Astrocyte (in vitro differentiated cells and primary cell): ENCODE results near the gene CELF4. TPM values are rescaled to one million over a fixed set of nuclear protein-coding genes. Genes with fewer than 3 reads are reported as not detected.

Source experiments
- DNase-seq: peaks from one replicate; pipeline ENCODE4 v3.0.0-alpha.2; 2010; ENCODE audit warnings: low read depth
- FAIRE-seq: peaks from 2 replicates; lab custom pipeline; 2011; peaks lifted over from hg19 to GRCh38; lab: Jason Lieb, UNC
- H2AFZ ChIP-seq: 2 replicates; pipeline ENCODE4 v1.6.0; 2012; ENCODE audit warnings: low read depth, low read length, inconsistent platforms
- H3K27ac ChIP-seq: 2 replicates; pipeline ENCODE4 v1.5.1; 2011; ENCODE audit warnings: low read depth, low read length, inconsistent platforms
- H3K27me3 ChIP-seq: 2 replicates; pipeline ENCODE4 v1.6.0; 2011; ENCODE audit warnings: low read length, inconsistent platforms; ENCODE audit not compliant: insufficient read depth
- H3K36me3 ChIP-seq: 2 replicates; pipeline ENCODE4 v1.5.1; 2011; ENCODE audit warnings: low read length, inconsistent platforms; ENCODE audit not compliant: insufficient read depth
- H3K4me1 ChIP-seq: 2 replicates; pipeline ENCODE4 v1.5.1; 2011; ENCODE audit warnings: low read length, inconsistent platforms; ENCODE audit not compliant: insufficient read depth
- H3K4me2 ChIP-seq: 2 replicates; pipeline ENCODE4 v1.6.0; 2012; ENCODE audit warnings: low read length, inconsistent platforms
- H3K4me3 ChIP-seq: 2 replicates; pipeline ENCODE4 v1.5.1; 2011; ENCODE audit warnings: low read depth, mild to moderate bottlenecking, low read length, inconsistent platforms; ENCODE audit not compliant: insufficient read depth
- H3K79me2 ChIP-seq: 2 replicates; pipeline ENCODE4 v1.6.0; 2012; ENCODE audit warnings: mild to moderate bottlenecking, low read length, inconsistent platforms; ENCODE audit not compliant: insufficient read depth
- H3K9ac ChIP-seq: 2 replicates; pipeline ENCODE4 v1.6.0; 2012; ENCODE audit warnings: mild to moderate bottlenecking, low read length, inconsistent platforms
- H3K9me3 ChIP-seq: 2 replicates; pipeline ENCODE4 v1.5.1; 2012; ENCODE audit warnings: low read depth, mild to moderate bottlenecking, low read length, inconsistent platforms; ENCODE audit not compliant: insufficient read depth
- H4K20me1 ChIP-seq: 2 replicates; pipeline ENCODE4 v1.6.0; 2012; ENCODE audit warnings: low read length, inconsistent platforms; ENCODE audit not compliant: insufficient read depth
- H3K27ac Mint-ChIP-seq: one replicate; pipeline ENCODE4 v1.8.0; 2021; ENCODE audit warnings: mild to moderate bottlenecking, mixed read lengths; ENCODE audit not compliant: unreplicated experiment
- H3K27me3 Mint-ChIP-seq: one replicate; pipeline ENCODE4 v1.8.0; 2021; ENCODE audit warnings: low read depth, mixed read lengths; ENCODE audit not compliant: unreplicated experiment
- H3K36me3 Mint-ChIP-seq: one replicate; pipeline ENCODE4 v1.8.0; 2021; ENCODE audit warnings: low read depth, mixed read lengths; ENCODE audit not compliant: unreplicated experiment
- H3K4me1 Mint-ChIP-seq: one replicate; pipeline ENCODE4 v1.8.0; 2021; ENCODE audit warnings: low read depth, mixed read lengths; ENCODE audit not compliant: unreplicated experiment
- H3K4me3 Mint-ChIP-seq: one replicate; pipeline ENCODE4 v1.8.0; 2021; ENCODE audit warnings: mild to moderate bottlenecking, moderate library complexity, mixed read lengths; ENCODE audit not compliant: unreplicated experiment
- H3K9me3 Mint-ChIP-seq: one replicate; pipeline ENCODE4 v1.8.0; 2021; ENCODE audit warnings: mild to moderate bottlenecking, mixed read lengths; ENCODE audit not compliant: unreplicated experiment
- EZH2 ChIP-seq: IDR thresholded peaks from 2 replicates; pipeline ENCODE4 v1.6.1; 2012; ENCODE audit warnings: mild to moderate bottlenecking, low read length, inconsistent platforms; ENCODE audit not compliant: insufficient read depth
- total RNA-seq: library from RNA; stranded (reverse); gene quantifications from 2 replicates; pipeline ENCODE4 v1.2.1, GENCODE V29; 2021
- TF ChIP-seq, protein P1 (sequence below): IDR thresholded peaks from 2 replicates; pipeline ENCODE4 v1.5.1; 2011; ENCODE audit warnings: low read depth, mild to moderate bottlenecking, inconsistent platforms, low read length, moderate library complexity; ENCODE audit not compliant: insufficient read depth

The CELF4 gene
- total RNA-seq, 1 donor from 2014 or later = 0.16 TPM

DNA sequence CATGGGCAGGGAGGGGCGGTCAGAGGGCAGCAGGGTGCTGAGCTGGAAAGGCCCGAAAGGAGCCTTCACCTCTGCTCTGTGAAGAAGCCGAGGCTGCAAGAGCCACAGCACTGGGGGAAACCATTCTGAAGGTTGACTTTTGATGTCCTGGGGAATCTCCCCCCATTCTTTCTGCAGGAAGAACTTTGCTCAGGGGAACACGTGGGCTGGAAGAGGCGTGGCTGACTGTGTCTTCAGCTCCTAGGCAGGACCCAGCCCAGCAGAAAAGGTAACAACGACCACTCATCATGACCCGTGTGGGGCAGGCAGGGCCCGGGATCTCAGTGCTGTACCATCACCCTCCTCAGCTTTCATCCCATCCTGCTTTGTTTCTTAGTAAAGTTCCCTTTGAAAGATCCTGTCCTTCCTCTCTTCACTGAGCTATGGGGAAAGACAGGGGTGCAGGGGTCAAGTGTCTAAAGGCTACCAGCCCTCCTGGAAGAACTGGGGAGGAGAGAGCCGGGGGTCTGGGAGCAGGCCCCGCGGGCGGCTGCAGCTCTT is 312.7 kb downstream of the CELF4 start:
- no peak overlapping the region for H3K27ac ChIP-seq
- no peaks in the 10 kb centered on the region for H3K79me2 ChIP-seq
- peaks cover 17% of the 10 kb centered on the region for H3K27me3 ChIP-seq
- Mint-ChIP-seq H3K4me3 (peak overlapping the region; percentile 65), H3K9me3 (peaks cover 3% of the 10 kb centered on the region), H3K27me3 (peaks cover 70% of the 10 kb centered on the region), H3K36me3 (no peaks in the 10 kb centered on the region), H3K27ac (no peak overlapping the region), H3K4me1 (no peaks in the 10 kb centered on the region)
- peaks cover 3% of the 10 kb centered on the region for H3K4me1 ChIP-seq
- DNase-seq (no peak), FAIRE-seq (no peak)
- H3K4me2 ChIP-seq = peak overlapping the region; percentile 79
- H3K9ac ChIP-seq = no peak overlapping the region
- H4K20me1 ChIP-seq = no peaks in the 10 kb centered on the region
- H3K4me3 ChIP-seq = no peak overlapping the region
- no peak overlapping the region for H2AFZ ChIP-seq
- no peak for TF ChIP-seq EZH2
- TF ChIP-seq, protein P1, sequence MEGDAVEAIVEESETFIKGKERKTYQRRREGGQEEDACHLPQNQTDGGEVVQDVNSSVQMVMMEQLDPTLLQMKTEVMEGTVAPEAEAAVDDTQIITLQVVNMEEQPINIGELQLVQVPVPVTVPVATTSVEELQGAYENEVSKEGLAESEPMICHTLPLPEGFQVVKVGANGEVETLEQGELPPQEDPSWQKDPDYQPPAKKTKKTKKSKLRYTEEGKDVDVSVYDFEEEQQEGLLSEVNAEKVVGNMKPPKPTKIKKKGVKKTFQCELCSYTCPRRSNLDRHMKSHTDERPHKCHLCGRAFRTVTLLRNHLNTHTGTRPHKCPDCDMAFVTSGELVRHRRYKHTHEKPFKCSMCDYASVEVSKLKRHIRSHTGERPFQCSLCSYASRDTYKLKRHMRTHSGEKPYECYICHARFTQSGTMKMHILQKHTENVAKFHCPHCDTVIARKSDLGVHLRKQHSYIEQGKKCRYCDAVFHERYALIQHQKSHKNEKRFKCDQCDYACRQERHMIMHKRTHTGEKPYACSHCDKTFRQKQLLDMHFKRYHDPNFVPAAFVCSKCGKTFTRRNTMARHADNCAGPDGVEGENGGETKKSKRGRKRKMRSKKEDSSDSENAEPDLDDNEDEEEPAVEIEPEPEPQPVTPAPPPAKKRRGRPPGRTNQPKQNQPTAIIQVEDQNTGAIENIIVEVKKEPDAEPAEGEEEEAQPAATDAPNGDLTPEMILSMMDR = no peak
- no peaks in the 10 kb centered on the region for H3K9me3 ChIP-seq
- H3K36me3 ChIP-seq = no peaks in the 10 kb centered on the region

DNA sequence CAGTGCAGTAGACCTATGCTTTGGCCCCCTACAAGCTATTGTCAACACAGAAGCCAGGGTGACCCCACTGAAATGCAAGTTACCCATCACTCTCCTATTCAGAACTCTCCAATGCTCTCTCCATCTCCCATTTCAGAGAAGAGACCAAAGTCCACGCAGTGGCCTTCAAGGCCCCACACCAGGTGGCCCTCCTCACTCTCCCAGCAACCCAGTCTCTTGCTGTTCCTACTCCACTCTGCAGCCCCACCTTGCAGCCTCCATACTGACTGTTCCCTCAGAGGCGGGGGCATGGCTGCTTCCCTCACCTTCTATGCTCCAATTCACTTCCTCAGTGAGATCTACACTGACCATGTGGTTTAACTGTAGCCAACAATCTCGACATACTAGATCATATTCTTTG is 313.3 kb downstream of the CELF4 start:
- Mint-ChIP-seq H3K4me1 (no peaks in the 10 kb centered on the region), H3K27me3 (peaks cover 64% of the 10 kb centered on the region), H3K4me3 (peak overlapping the region; percentile 65), H3K27ac (no peak overlapping the region), H3K36me3 (no peaks in the 10 kb centered on the region), H3K9me3 (peaks cover 3% of the 10 kb centered on the region)
- Histone ChIP-seq H3K27ac (no peak overlapping the region), H4K20me1 (no peaks in the 10 kb centered on the region), H3K79me2 (no peaks in the 10 kb centered on the region), H3K9ac (no peak overlapping the region), H3K4me3 (no peak overlapping the region), H3K36me3 (no peaks in the 10 kb centered on the region), H3K27me3 (peaks cover 17% of the 10 kb centered on the region), H3K9me3 (no peaks in the 10 kb centered on the region), H3K4me1 (peaks cover 3% of the 10 kb centered on the region), H3K4me2 (no peak overlapping the region), H2AFZ (no peak overlapping the region)
- TF ChIP-seq, protein P1 = no peak
- TF ChIP-seq EZH2 = no peak
- DNase-seq (no peak), FAIRE-seq (no peak)

DNA sequence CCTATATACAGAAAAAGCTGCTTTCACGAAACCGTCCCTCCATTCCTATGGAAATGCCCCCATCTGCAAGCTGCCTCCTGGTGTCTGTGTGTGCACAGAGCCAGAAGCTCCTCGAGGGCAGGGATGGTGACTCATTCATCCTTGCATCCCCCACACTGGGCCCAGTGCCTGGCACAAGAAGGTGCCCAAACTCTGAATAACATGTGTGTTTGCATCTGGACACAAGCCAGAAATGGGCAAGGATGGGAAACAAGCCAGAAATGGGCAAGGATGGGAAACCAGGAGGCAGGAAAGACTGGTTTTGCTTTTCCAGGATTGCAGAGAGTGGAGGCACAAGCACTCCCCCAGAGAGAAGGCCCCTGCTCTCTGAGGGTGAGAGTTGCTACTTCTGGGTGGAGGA is 313.9 kb downstream of the CELF4 start:
- Mint-ChIP-seq H3K36me3 (no peaks in the 10 kb centered on the region), H3K4me3 (no peak overlapping the region), H3K4me1 (no peaks in the 10 kb centered on the region), H3K9me3 (peaks cover 3% of the 10 kb centered on the region), H3K27me3 (peaks cover 57% of the 10 kb centered on the region), H3K27ac (no peak overlapping the region)
- H3K36me3 ChIP-seq = no peaks in the 10 kb centered on the region
- no peak overlapping the region for H3K4me2 ChIP-seq
- FAIRE-seq (no peak), DNase-seq (no peak)
- H3K9me3 ChIP-seq = no peaks in the 10 kb centered on the region
- H3K79me2 ChIP-seq = no peaks in the 10 kb centered on the region
- H3K27ac ChIP-seq = no peak overlapping the region
- peaks cover 3% of the 10 kb centered on the region for H3K4me1 ChIP-seq
- H3K27me3 ChIP-seq = peaks cover 14% of the 10 kb centered on the region
- no peaks in the 10 kb centered on the region for H4K20me1 ChIP-seq
- H3K9ac ChIP-seq = no peak overlapping the region
- H3K4me3 ChIP-seq = no peak overlapping the region
- no peak overlapping the region for H2AFZ ChIP-seq
- TF ChIP-seq, protein P1 = no peak
- TF ChIP-seq EZH2 = no peak
